Ammon's horn (tissue), 1 donor: ENCODE data around the gene JAZF1.
"Not testable (repeated sequence)": the region's sequence is repeated elsewhere in the genome, so short reads cannot be mapped to it uniquely, and the experiment has no call there.

Experiments
- DNase-seq: peaks from one replicate; pipeline ENCODE4 v3.0.0-alpha.2; 2016; ENCODE audit warnings: low spot score

JAZF1 gene

GRCh38 chr7:27941522-27941921, 239.1 kb downstream of the JAZF1 start:
- DNase-seq, result no peak

- DNase-seq, result peak; percentile 90
Observed at GRCh38 chr7:27940341-27940740, 240.3 kb downstream of the JAZF1 start.

- no peak for DNase-seq
Observed at GRCh38 chr7:27939893-27940292, 240.7 kb downstream of the JAZF1 start.

GRCh38 chr7:27936768-27937102, 243.9 kb downstream of the JAZF1 start:
- no peak for DNase-seq

GRCh38 chr7:27936047-27936767, 244.4 kb downstream of the JAZF1 start:
- no peak for DNase-seq

GRCh38 chr7:27933671-27934565, 246.7 kb downstream of the JAZF1 start:
- no peak for DNase-seq

GRCh38 chr7:27930910-27931476, 249.6 kb downstream of the JAZF1 start:
- no peak for DNase-seq

GRCh38 chr7:27929127-27929526, 251.5 kb downstream of the JAZF1 start:
- DNase-seq, result no peak

GRCh38 chr7:27928001-27928400, 252.6 kb downstream of the JAZF1 start:
- no peak for DNase-seq

GRCh38 chr7:27925573-27926201, 254.9 kb downstream of the JAZF1 start:
- DNase-seq, result no peak

GRCh38 chr7:27923642-27923980, 257.0 kb downstream of the JAZF1 start:
- DNase-seq, result no peak

GRCh38 chr7:27922907-27923641, 257.5 kb downstream of the JAZF1 start:
- no peak for DNase-seq

- not testable (repeated sequence) for DNase-seq
Observed at GRCh38 chr7:27922389-27922788, 258.2 kb downstream of the JAZF1 start.

GRCh38 chr7:27921081-27921836, 259.3 kb downstream of the JAZF1 start:
- DNase-seq, result peak; percentile 76

- DNase-seq, result no peak
Observed at GRCh38 chr7:27920281-27920946, 260.2 kb downstream of the JAZF1 start.

- no peak for DNase-seq
Observed at GRCh38 chr7:27918503-27918902, 262.1 kb downstream of the JAZF1 start.

GRCh38 chr7:27917774-27918314, 262.8 kb downstream of the JAZF1 start:
- DNase-seq, result no peak

GRCh38 chr7:27917119-27917518, 263.5 kb downstream of the JAZF1 start:
- DNase-seq, result no peak

- no peak for DNase-seq
Observed at GRCh38 chr7:27916372-27916771, 264.2 kb downstream of the JAZF1 start.

GRCh38 chr7:27914409-27914808, 266.2 kb downstream of the JAZF1 start:
- DNase-seq, result no peak
